Mucosa of rectum (tissue), 2 donors: ENCODE data around the gene PHLPP2.

Experiments
- H3K27ac ChIP-seq, 2 donors: one replicate each; pipeline ENCODE4 v1.7.0; 2013; ENCODE audit warnings: inconsistent platforms in 2 of 2, low read depth in 2 of 2, low read length in 2 of 2
- H3K27me3 ChIP-seq, 2 donors: one replicate each; pipeline ENCODE4 v1.7.0; 2013; ENCODE audit warnings: low read length in 2 of 2; ENCODE audit not compliant: control insufficient read depth in 2 of 2, insufficient read depth in 2 of 2
- H3K36me3 ChIP-seq, 2 donors: one replicate each; pipeline ENCODE4 v1.7.0; 2013; ENCODE audit warnings: low read length in 2 of 2; ENCODE audit not compliant: control insufficient read depth in 2 of 2, insufficient read depth in 2 of 2
- H3K4me1 ChIP-seq, 2 donors: one replicate each; pipeline ENCODE4 v1.7.0; 2013; ENCODE audit warnings: low read length in 2 of 2, mild to moderate bottlenecking in 1 of 2; ENCODE audit not compliant: control insufficient read depth in 2 of 2, insufficient read depth in 2 of 2
- H3K4me3 ChIP-seq, 2 donors: one replicate each; pipeline ENCODE4 v1.7.0; 2013; ENCODE audit warnings: low read length in 2 of 2
- H3K9ac ChIP-seq, 2 donors: one replicate each; pipeline ENCODE4 v1.7.0; 2013; ENCODE audit warnings: low read length in 2 of 2, low read depth in 1 of 2, mild to moderate bottlenecking in 1 of 2
- H3K9me3 ChIP-seq, 2 donors: one replicate each; pipeline ENCODE4 v1.7.0; 2013; ENCODE audit warnings: low read length in 2 of 2; ENCODE audit not compliant: control insufficient read depth in 2 of 2
- donor health status: healthy.
- donor health status: Normal muscosa, but diverticular disease.

PHLPP2 gene

GRCh38 chr16:71748226-71748625 is 23.7 kb upstream of the PHLPP2 start:
- Histone ChIP-seq H3K9me3 (no peaks in the 10 kb centered on the region), H3K4me1 (no peaks in the 10 kb centered on the region), H3K9ac (no peak overlapping the region), H3K27me3 (no peaks in the 10 kb centered on the region), H3K36me3 (peaks cover 46 to 53% of the 10 kb centered on the region in 2 donors), H3K27ac (no peak overlapping the region), H3K4me3 (no peak overlapping the region)

GRCh38 chr16:71746442-71747046 is 22.0 kb upstream of the PHLPP2 start:
- Histone ChIP-seq H3K9me3 (no peaks in the 10 kb centered on the region), H3K4me3 (no peak overlapping the region), H3K9ac (no peak overlapping the region), H3K27me3 (no peaks in the 10 kb centered on the region), H3K4me1 (no peaks in the 10 kb centered on the region), H3K27ac (no peak overlapping the region), H3K36me3 (peaks cover 43 to 48% of the 10 kb centered on the region in 2 donors)

- H3K9ac ChIP-seq = no peak overlapping the region
- H3K36me3 ChIP-seq = peaks cover 45 to 46% of the 10 kb centered on the region in 2 donors
- no peaks in the 10 kb centered on the region for H3K9me3 ChIP-seq
- H3K4me1 ChIP-seq = no peaks in the 10 kb centered on the region
- no peak overlapping the region for H3K4me3 ChIP-seq
- no peak overlapping the region for H3K27ac ChIP-seq
- H3K27me3 ChIP-seq = no peaks in the 10 kb centered on the region
Measured at GRCh38 chr16:71738855-71739254, 14.4 kb upstream of the PHLPP2 start.

GRCh38 chr16:71737501-71737900 is 13.0 kb upstream of the PHLPP2 start:
- no peaks in the 10 kb centered on the region for H3K9me3 ChIP-seq
- H3K9ac ChIP-seq = no peak overlapping the region
- no peak overlapping the region for H3K4me3 ChIP-seq
- H3K27me3 ChIP-seq = no peaks in the 10 kb centered on the region
- H3K27ac ChIP-seq = no peak overlapping the region
- H3K36me3 ChIP-seq = peaks cover 52 to 59% of the 10 kb centered on the region in 2 donors
- H3K4me1 ChIP-seq = no peaks in the 10 kb centered on the region

- Histone ChIP-seq H3K9ac (no peak overlapping the region), H3K27ac (no peak overlapping the region), H3K4me3 (no peak overlapping the region), H3K4me1 (no peaks in the 10 kb centered on the region), H3K9me3 (no peaks in the 10 kb centered on the region), H3K36me3 (peaks cover 57 to 66% of the 10 kb centered on the region in 2 donors), H3K27me3 (no peaks in the 10 kb centered on the region)
Measured at GRCh38 chr16:71734511-71734910, 10.0 kb upstream of the PHLPP2 start.

- Histone ChIP-seq H3K9me3 (no peaks in the 10 kb centered on the region), H3K9ac (no peak overlapping the region), H3K36me3 (peaks cover 39 to 50% of the 10 kb centered on the region in 2 donors), H3K4me1 (peaks cover 0 to 3% of the 10 kb centered on the region in 2 donors), H3K27me3 (no peaks in the 10 kb centered on the region), H3K27ac (no peak overlapping the region), H3K4me3 (no peak overlapping the region)
Measured at GRCh38 chr16:71732587-71732986, 8.1 kb upstream of the PHLPP2 start.

- Histone ChIP-seq H3K4me3 (no peak overlapping the region), H3K9ac (no peak overlapping the region), H3K9me3 (no peaks in the 10 kb centered on the region), H3K27me3 (no peaks in the 10 kb centered on the region), H3K27ac (peak overlapping the region in 1 of 2 donors; percentile 75), H3K36me3 (peaks cover 17 to 21% of the 10 kb centered on the region in 2 donors), H3K4me1 (peaks cover 17 to 21% of the 10 kb centered on the region in 2 donors)
Measured at GRCh38 chr16:71727551-71728324, 3.2 kb upstream of the PHLPP2 start.

- H3K9ac ChIP-seq = peak overlapping the region in 1 of 2 donors; percentile 17
- peaks cover 7 to 11% of the 10 kb centered on the region in 2 donors for H3K36me3 ChIP-seq
- H3K4me3 ChIP-seq = peak overlapping the region in 1 of 2 donors; percentile 40
- no peaks in the 10 kb centered on the region for H3K9me3 ChIP-seq
- peaks cover 24 to 29% of the 10 kb centered on the region in 2 donors for H3K4me1 ChIP-seq
- no peaks in the 10 kb centered on the region for H3K27me3 ChIP-seq
- H3K27ac ChIP-seq = peak overlapping the region; percentile 71 to 75
Measured at GRCh38 chr16:71726476-71727315, 2.2 kb upstream of the PHLPP2 start.

- H3K27ac ChIP-seq = peak overlapping the region; percentile 84 to 89
- peaks cover 0 to 2% of the 10 kb centered on the region in 2 donors for H3K36me3 ChIP-seq
- peaks cover 24 to 29% of the 10 kb centered on the region in 2 donors for H3K4me1 ChIP-seq
- H3K27me3 ChIP-seq = no peaks in the 10 kb centered on the region
- H3K4me3 ChIP-seq = peak overlapping the region; percentile 82 to 88
- peak overlapping the region; percentile 38 to 75 for H3K9ac ChIP-seq
- no peaks in the 10 kb centered on the region for H3K9me3 ChIP-seq
Measured at GRCh38 chr16:71723537-71724319, 773 bp downstream of the PHLPP2 start.
